Measurements from ENCODE around the gene TBC1D3.
"Not testable (repeated sequence)": the region's sequence is repeated elsewhere in the genome, so short reads cannot be mapped to it uniquely, and the experiment has no call there.

TBC1D3 gene

DNA sequence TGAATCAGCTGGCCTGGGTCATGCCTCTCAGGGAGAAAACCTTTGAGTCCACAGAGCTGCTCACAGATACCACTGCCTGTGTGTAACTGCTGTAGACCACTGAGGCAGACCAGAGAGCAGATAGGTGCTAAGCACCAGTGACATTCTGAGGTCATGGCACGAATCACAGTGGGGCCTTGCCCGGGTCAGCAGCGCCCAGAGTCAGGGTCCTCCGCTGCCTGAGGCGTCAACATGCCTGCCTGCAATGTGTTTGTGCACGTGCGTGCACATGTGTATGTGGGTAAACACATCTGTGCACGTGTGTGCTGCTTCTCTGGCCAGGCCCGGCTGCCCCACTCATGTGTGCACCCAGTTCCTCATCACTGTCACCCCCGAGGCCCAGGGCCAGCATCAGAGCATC lies at the start of gene TBC1D3:
TBC1D3 (minus strand) TSS at position 101 of the 400 bp plus-strand sequence. CDS start 1,526 bp downstream, outside the sequence.
- DNase-seq (ENCODE audit: low read depth) = not testable (repeated sequence)

DNA sequence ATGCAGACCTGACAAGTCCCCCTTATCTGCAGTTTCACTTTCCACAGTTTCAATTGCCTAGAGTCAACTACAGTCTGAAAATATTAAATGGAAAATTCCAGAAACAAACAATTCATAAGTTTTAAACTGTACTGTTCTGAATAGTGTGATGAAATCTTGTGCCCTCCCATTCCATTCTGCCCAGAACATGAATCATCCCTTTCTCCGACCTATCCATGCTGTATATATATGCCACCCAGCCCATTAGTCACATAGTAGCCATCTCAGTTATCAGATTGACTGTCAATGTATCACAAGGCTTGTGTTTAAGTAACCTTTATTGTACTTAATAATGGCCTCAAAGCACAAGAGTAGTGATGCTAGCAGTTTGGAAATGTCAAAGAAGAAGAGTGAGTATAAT lies 40.4 kb upstream of the TBC1D3 start:
- not testable (repeated sequence) for DNase-seq (ENCODE audit: low read depth)

DNA sequence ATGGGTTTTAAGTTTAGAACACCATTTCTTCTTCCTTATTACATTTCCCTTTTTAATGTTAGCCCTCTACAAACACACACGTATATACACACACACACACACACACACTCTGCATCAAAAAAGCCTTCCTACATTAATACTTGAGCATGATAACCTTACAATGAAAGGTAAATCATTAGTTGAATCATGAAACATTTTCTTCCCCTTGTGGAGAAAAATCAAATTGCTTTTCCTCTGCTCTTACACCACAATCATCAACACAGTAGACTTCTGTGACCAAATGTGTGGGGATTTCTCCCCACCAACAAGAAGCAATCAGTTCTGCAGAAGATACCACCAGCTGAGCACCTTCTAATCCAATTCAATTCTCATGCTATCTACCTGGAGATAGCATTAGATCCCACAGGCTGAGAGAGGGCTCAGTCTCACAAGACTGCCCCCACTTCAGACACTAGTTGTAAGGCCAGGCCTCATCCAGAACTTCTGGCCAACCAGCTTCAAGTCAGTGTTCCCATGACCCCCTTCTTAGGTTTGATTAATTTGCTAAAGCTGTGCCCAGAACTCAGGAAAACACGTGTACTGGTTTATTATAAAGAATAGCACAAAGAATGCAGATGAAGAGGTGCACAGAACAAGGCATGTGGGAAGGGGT lies 33.6 kb upstream of the TBC1D3 start:
- not testable (repeated sequence) for DNase-seq (ENCODE audit: low read depth)

DNA sequence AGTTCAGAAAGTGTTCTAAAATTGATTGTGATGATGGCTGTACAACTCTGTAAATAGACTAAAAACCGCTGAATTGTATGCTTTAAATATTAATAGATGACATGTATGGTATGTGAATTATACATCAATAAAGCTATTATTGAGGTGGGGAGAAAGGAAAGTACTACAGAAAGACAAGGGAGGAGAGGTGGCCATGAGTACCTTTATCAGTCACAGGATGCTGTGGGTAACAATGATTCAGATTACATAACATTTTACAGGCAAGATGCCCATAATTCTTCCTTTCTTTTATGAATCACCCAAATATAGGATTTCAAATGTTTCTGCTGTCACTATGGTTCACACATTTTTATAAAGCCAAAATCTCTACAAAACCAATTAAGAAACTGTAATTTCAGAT lies 28.5 kb upstream of the TBC1D3 start:
- DNase-seq (ENCODE audit: low read depth) = not testable (repeated sequence)

DNA sequence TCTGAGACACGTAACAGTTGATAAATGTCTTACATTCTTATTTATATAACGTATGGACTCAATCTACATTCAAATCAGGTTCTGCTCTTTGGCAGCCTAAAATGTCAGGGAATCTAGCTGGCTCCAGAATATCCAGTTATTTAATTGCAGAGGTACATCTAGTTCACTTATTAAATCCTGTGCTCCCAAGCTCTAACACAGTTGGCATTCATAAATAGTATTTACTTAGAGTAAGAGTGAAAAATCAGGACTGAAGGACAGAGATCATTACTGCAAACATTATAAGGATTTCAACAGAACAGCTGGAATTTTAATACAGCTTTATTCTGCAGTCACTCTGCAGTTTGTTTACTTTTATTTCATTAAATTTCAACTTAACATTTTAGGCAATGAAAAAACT lies 7.9 kb upstream of the TBC1D3 start:
- DNase-seq (ENCODE audit: low read depth) = not testable (repeated sequence)

DNA sequence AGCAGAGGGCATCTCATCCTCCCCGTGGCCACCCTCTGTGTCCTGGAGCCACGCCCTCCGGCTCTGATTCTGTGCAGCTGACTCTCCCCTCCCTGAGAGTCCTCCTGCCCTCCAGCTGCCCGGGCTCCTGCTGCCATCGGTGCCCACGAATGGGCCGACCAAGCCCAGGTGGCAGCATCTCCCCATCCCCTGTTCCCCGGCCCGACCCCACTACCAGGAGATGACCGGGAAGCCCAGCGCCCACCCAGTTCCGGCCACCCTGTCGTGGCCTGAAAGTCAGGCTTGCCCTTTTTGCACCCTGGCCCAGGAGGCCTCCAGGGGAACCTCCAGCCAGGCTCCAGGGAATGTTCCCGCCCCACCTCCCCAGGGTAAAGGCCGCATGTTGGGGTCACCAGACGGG lies 57.5 kb downstream of the TBC1D3 start:
- not testable (repeated sequence) for DNase-seq (ENCODE audit: low read depth)

Measured in non-pigmented ciliary epithelial cell (primary cell).